Ovary (tissue), 3 donors: Measurements from ENCODE around the gene ST3GAL3.

Experiments
- EP300 ChIP-seq: sonication (generic); formaldehyde crosslinking; IDR thresholded peaks from one replicate; pipeline ENCODE4 v1.6.1; 2017; ENCODE audit warnings: antibody characterized with exemption
- POLR2A ChIP-seq: fragments of 450-650 bp; IDR thresholded peaks from one replicate; pipeline ENCODE4 v1.6.1; 2017; ENCODE audit warnings: antibody characterized with exemption, mild to moderate bottlenecking, moderate library complexity
- TF ChIP-seq, protein P1 (sequence below), 3 donors: fragments of 450-650 bp in 2 of 3; fragments of 200-600 bp in 1 of 3; IDR thresholded peaks; one replicate each; pipeline versions ENCODE4 v1.5.1 to v1.8.0; 2016 to 2022; ENCODE audit warnings: antibody characterized with exemption in 3 of 3, mild to moderate bottlenecking in 1 of 3
- donor health status: DM: no; HTN: no; CAD: no.

DNA sequence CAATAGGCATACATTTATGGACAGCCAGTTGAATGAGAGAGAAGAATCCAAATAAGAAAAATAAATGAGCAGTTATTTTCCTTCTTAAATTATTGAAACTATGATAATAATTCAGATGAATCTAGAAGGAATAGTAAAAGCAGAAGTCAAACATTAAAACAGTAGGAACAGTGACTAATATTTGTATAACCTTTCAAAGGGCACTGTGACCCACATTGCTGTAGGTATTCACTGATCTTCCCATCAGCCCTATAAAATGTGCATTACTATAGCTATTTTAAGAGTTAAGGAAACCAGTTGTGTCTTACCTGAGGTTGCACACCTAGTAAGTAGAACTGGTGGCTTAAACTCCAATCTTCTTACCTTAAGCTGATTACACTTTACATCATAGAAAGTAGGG is 123.5 kb downstream of the ST3GAL3 start:
- TF ChIP-seq, protein P1, sequence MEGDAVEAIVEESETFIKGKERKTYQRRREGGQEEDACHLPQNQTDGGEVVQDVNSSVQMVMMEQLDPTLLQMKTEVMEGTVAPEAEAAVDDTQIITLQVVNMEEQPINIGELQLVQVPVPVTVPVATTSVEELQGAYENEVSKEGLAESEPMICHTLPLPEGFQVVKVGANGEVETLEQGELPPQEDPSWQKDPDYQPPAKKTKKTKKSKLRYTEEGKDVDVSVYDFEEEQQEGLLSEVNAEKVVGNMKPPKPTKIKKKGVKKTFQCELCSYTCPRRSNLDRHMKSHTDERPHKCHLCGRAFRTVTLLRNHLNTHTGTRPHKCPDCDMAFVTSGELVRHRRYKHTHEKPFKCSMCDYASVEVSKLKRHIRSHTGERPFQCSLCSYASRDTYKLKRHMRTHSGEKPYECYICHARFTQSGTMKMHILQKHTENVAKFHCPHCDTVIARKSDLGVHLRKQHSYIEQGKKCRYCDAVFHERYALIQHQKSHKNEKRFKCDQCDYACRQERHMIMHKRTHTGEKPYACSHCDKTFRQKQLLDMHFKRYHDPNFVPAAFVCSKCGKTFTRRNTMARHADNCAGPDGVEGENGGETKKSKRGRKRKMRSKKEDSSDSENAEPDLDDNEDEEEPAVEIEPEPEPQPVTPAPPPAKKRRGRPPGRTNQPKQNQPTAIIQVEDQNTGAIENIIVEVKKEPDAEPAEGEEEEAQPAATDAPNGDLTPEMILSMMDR (IDR thresholded peaks at IDR 0.05), result no peak
- no peak for TF ChIP-seq EP300
- TF ChIP-seq POLR2A, result no peak
